Measurements from ENCODE around the gene SLCO1B1.

SLCO1B1 gene

DNA sequence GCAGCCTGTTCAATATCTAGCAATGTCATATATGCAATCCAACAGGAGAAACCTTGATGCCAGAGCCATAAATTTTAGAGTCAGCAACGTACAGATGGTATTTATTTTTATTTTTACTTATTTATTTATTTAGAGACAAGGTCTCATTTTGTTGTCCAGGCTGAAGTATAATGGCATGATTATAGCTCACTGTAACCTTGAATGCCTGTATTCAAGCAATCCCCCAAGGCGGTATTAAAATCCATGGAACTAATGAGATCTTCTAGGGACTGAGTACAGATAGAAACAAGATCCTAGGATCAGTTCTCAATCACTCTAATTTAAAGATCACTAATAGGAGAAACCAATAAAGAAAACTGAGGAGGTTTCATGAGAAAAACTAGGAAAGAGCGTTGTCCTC is 89.3 kb downstream of the SLCO1B1 start:
- in situ Hi-C loops (cut with MboI; ENCODE audit: low sequenced_read_pairs): no loop called here

DNA sequence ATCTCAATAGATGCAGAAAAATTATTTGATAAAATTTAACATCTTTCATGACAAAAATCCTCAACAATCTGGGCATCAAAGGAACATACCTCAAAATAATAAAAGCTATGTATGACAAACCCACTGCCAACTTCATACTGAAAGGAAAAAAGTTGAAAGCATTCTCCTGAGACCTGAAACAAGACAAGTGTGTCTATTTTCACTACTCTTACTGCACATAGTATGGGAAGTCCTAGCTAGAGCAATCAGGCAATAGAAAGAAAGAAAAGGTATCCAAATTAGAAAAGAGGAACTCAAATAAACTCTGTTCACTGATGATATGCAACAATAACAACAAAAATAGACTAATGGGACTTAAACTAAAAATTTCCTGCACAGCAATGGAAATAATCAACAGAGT is 90.1 kb downstream of the SLCO1B1 start:
- in situ Hi-C loops (cut with MboI; ENCODE audit: low sequenced_read_pairs): no loop called here

DNA sequence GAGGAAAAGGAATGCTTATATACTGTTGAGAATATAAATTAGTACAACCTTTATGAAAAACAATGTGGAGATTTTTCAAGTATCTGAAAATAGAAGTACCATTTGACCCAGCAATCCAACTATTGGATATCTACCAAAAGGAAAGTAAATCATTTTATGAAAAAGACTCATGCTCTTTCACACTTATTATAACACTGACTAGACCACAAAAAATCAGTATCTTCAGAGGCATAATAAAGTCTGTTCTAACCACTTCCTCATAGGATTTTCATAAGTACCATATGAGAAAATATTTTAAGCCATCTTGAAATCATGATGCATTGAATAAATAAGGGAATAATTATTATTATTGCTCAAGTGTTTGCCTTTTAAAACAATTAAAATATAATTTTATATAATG is 90.8 kb downstream of the SLCO1B1 start:
- in situ Hi-C loops (cut with MboI; ENCODE audit: low sequenced_read_pairs): no loop called here

GRCh38 chr12:21223930-21224329 is 92.9 kb downstream of the SLCO1B1 start:
- in situ Hi-C loops (cut with MboI; ENCODE audit: low sequenced_read_pairs): no loop called here

- in situ Hi-C loops (cut with MboI; ENCODE audit: low sequenced_read_pairs): no loop called here
Observed at GRCh38 chr12:21234395-21234794, 103.4 kb downstream of the SLCO1B1 start.

DNA sequence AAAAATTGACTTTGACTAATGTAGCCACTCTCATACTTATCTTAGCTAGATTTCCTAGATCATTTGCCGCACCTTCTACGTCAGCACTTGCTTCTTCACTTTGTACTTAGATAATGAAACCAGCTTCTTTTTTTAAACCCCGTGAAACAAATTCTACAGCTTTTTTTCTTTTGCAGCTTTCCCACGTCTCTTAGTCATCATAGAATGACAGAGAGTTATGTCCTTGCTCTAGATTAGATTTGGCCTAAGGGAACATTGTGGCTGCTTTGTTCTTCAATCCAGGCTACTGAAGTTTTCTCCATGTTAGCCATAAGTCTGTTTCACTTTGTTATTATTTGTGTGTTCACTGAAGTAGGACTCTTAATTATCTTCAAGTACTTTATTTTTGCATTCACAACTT is 108.9 kb downstream of the SLCO1B1 start:
- in situ Hi-C loops (cut with MboI; ENCODE audit: low sequenced_read_pairs): no loop called here

GRCh38 chr12:21248679-21249078 is 117.7 kb downstream of the SLCO1B1 start:
- in situ Hi-C loops (cut with MboI; ENCODE audit: low sequenced_read_pairs): no loop called here

- in situ Hi-C loops (cut with MboI; ENCODE audit: low sequenced_read_pairs): no loop called here
Observed at GRCh38 chr12:21252070-21252469, 121.1 kb downstream of the SLCO1B1 start.

- in situ Hi-C loops (cut with MboI; ENCODE audit: low sequenced_read_pairs): no loop called here
Observed at GRCh38 chr12:21257172-21257571, 126.2 kb downstream of the SLCO1B1 start.

GRCh38 chr12:21264232-21264631 is 133.2 kb downstream of the SLCO1B1 start:
- in situ Hi-C loops (cut with MboI; ENCODE audit: low sequenced_read_pairs): no loop called here

GRCh38 chr12:21265932-21266331 is 134.9 kb downstream of the SLCO1B1 start:
- in situ Hi-C loops (cut with MboI; ENCODE audit: low sequenced_read_pairs): no loop called here

GRCh38 chr12:21276826-21277225 is 145.8 kb downstream of the SLCO1B1 start:
- in situ Hi-C loops (cut with MboI; ENCODE audit: low sequenced_read_pairs): no loop called here

Measured in HL-60/S4 (cell line).